ENCODE results near the gene DLGAP1. TPM values are rescaled to one million over a fixed set of nuclear protein-coding genes. Genes with fewer than 3 reads are reported as not detected.

Gene DLGAP1
- total RNA-seq, 1 experiment from 2014 or later = not detected

- Mint-ChIP-seq H3K4me1 (ENCODE audit: insufficient read depth, unreplicated experiment) (peaks cover 9% of the 10 kb centered on the region), H3K36me3 (ENCODE audit: insufficient read depth, unreplicated experiment) (peaks cover 21% of the 10 kb centered on the region), H3K27ac (ENCODE audit: low read depth, unreplicated experiment) (no peak overlapping the region), H3K27me3 (ENCODE audit: insufficient read depth, unreplicated experiment) (no peaks in the 10 kb centered on the region), H3K9me3 (ENCODE audit: unreplicated experiment) (no peaks in the 10 kb centered on the region), H3K4me3 (ENCODE audit: unreplicated experiment) (no peak overlapping the region)
- POLR2A ChIA-PET = interaction anchor here (0.6 to 2.2 kb wide), 3 partner anchors 126 to 207 kb away, joined by 3 to 6 read pairs (median 5); no protein-coding TSS in a partner anchor
- TF ChIP-seq, protein P1, sequence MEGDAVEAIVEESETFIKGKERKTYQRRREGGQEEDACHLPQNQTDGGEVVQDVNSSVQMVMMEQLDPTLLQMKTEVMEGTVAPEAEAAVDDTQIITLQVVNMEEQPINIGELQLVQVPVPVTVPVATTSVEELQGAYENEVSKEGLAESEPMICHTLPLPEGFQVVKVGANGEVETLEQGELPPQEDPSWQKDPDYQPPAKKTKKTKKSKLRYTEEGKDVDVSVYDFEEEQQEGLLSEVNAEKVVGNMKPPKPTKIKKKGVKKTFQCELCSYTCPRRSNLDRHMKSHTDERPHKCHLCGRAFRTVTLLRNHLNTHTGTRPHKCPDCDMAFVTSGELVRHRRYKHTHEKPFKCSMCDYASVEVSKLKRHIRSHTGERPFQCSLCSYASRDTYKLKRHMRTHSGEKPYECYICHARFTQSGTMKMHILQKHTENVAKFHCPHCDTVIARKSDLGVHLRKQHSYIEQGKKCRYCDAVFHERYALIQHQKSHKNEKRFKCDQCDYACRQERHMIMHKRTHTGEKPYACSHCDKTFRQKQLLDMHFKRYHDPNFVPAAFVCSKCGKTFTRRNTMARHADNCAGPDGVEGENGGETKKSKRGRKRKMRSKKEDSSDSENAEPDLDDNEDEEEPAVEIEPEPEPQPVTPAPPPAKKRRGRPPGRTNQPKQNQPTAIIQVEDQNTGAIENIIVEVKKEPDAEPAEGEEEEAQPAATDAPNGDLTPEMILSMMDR (IDR thresholded peaks at IDR 0.05; ENCODE audit: unreplicated experiment) = peak; percentile 6
- BruUV-seq (replicated peaks) = no TSS peak
- no peak for DNase-seq (ENCODE audit: unreplicated experiment)
- intact Hi-C loops (cut with micrococcal nuclease) = no loop called here
- CTCF ChIA-PET = interaction anchor here (0.6 to 3.1 kb wide), 3 partner anchors 14 to 121 kb away, joined by 3 to 31 read pairs (median 5); no protein-coding TSS in a partner anchor
Measured at GRCh38 chr18:3468066-3468705, 986.9 kb downstream of the DLGAP1 start.

GRCh38 chr18:3466872-3467271 is 988.2 kb downstream of the DLGAP1 start:
- POLR2A ChIA-PET = interaction anchor here (0.6 to 8.4 kb wide), 12 partner anchors 14 to 219 kb away, joined by 3 to 95 read pairs (median 4); partner anchors contain the start of gene TGIF1
- intact Hi-C loops (cut with micrococcal nuclease) = no loop called here
- peaks cover 31% of the 10 kb centered on the region for H3K36me3 Mint-ChIP-seq (ENCODE audit: insufficient read depth, unreplicated experiment)
- H3K27me3 Mint-ChIP-seq (ENCODE audit: insufficient read depth, unreplicated experiment) = no peaks in the 10 kb centered on the region
- peaks cover 13% of the 10 kb centered on the region for H3K4me1 Mint-ChIP-seq (ENCODE audit: insufficient read depth, unreplicated experiment)
- no TSS peak for BruUV-seq (replicated peaks)
- no peak for DNase-seq (ENCODE audit: unreplicated experiment)
- TF ChIP-seq, protein P1 (IDR thresholded peaks at IDR 0.05; ENCODE audit: unreplicated experiment) = no peak
- no peaks in the 10 kb centered on the region for H3K9me3 Mint-ChIP-seq (ENCODE audit: unreplicated experiment)
- CTCF ChIA-PET = interaction anchor here (0.5 to 3.1 kb wide), 8 partner anchors 9 to 199 kb away, joined by 3 to 31 read pairs (median 7); no protein-coding TSS in a partner anchor
- H3K4me3 Mint-ChIP-seq (ENCODE audit: unreplicated experiment) = no peak overlapping the region
- H3K27ac Mint-ChIP-seq (ENCODE audit: low read depth, unreplicated experiment) = no peak overlapping the region

- Mint-ChIP-seq H3K4me1 (ENCODE audit: insufficient read depth, unreplicated experiment) (peaks cover 13% of the 10 kb centered on the region), H3K36me3 (ENCODE audit: insufficient read depth, unreplicated experiment) (peaks cover 39% of the 10 kb centered on the region), H3K27ac (ENCODE audit: low read depth, unreplicated experiment) (no peak overlapping the region), H3K4me3 (ENCODE audit: unreplicated experiment) (no peak overlapping the region), H3K9me3 (ENCODE audit: unreplicated experiment) (no peaks in the 10 kb centered on the region), H3K27me3 (ENCODE audit: insufficient read depth, unreplicated experiment) (no peaks in the 10 kb centered on the region)
- intact Hi-C loops (cut with micrococcal nuclease) = no loop called here
- POLR2A ChIA-PET = interaction anchor here (0.5 to 8.4 kb wide), 20 partner anchors 13 to 218 kb away, joined by 3 to 95 read pairs (median 3); partner anchors contain the start of gene TGIF1
- no TSS peak for BruUV-seq (replicated peaks)
- TF ChIP-seq, protein P1 (IDR thresholded peaks at IDR 0.05; ENCODE audit: unreplicated experiment) = no peak
- peak; percentile 77 for DNase-seq (ENCODE audit: unreplicated experiment)
- CTCF ChIA-PET = interaction anchor here (0.6 to 3.1 kb wide), 14 partner anchors 9 to 242 kb away, joined by 3 to 31 read pairs (median 5); no protein-coding TSS in a partner anchor
Measured at GRCh38 chr18:3466045-3466444, 989.1 kb downstream of the DLGAP1 start.

GRCh38 chr18:3463051-3463450 is 992.1 kb downstream of the DLGAP1 start:
- CTCF ChIA-PET = interaction anchor here (0.6 to 5.1 kb wide), 6 partner anchors 9 to 203 kb away, joined by 3 to 24 read pairs (median 4); no protein-coding TSS in a partner anchor
- DNase-seq (ENCODE audit: unreplicated experiment) = no peak
- H3K4me1 Mint-ChIP-seq (ENCODE audit: insufficient read depth, unreplicated experiment) = peaks cover 32% of the 10 kb centered on the region
- no TSS peak for BruUV-seq (replicated peaks)
- H3K27me3 Mint-ChIP-seq (ENCODE audit: insufficient read depth, unreplicated experiment) = no peaks in the 10 kb centered on the region
- intact Hi-C loops (cut with micrococcal nuclease) = no loop called here
- peaks cover 65% of the 10 kb centered on the region for H3K36me3 Mint-ChIP-seq (ENCODE audit: insufficient read depth, unreplicated experiment)
- H3K9me3 Mint-ChIP-seq (ENCODE audit: unreplicated experiment) = no peaks in the 10 kb centered on the region
- H3K27ac Mint-ChIP-seq (ENCODE audit: low read depth, unreplicated experiment) = no peak overlapping the region
- TF ChIP-seq, protein P1 (IDR thresholded peaks at IDR 0.05; ENCODE audit: unreplicated experiment) = no peak
- no peak overlapping the region for H3K4me3 Mint-ChIP-seq (ENCODE audit: unreplicated experiment)
- POLR2A ChIA-PET = interaction anchor here (0.6 to 8.4 kb wide), 6 partner anchors 10 to 203 kb away, joined by 4 to 95 read pairs (median 12); partner anchors contain the start of gene TGIF1
